Measurements from ENCODE around the gene RAPGEF4. TPM values are rescaled to one million over a fixed set of nuclear protein-coding genes. Genes with fewer than 3 reads are reported as not detected.

The RAPGEF4 gene
- total RNA-seq, 1 donor from 2014 or later, result 8.7 TPM

DNA sequence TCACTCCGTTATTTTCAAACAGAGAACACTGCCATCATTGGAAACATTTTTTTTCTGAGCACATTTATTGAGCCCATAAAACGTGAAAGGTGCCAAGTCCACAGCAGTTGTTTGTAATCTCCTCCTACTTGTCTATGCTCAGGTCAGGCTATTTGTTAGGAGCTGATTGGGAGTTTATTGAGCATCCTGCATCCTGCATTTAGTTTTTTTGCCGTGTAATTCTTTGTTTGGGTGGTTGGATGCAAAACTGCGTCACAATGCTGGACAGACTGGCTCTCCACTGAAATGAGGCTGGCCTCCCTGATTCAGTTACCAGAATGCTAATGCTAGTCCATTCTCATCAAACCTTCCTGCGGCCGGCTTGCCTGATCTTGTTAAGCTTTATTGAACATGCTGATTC, 71.4 kb downstream of the RAPGEF4 start:
- Mint-ChIP-seq H3K9me3 (ENCODE audit: unreplicated experiment) (peaks cover 9% of the 10 kb centered on the region), H3K36me3 (ENCODE audit: unreplicated experiment) (peaks cover 18% of the 10 kb centered on the region), H3K4me3 (ENCODE audit: unreplicated experiment) (peak overlapping the region; percentile 35), H3K27ac (ENCODE audit: unreplicated experiment) (peak overlapping the region; percentile 70), H3K4me1 (ENCODE audit: low read depth, unreplicated experiment) (peaks cover 4% of the 10 kb centered on the region), H3K27me3 (ENCODE audit: unreplicated experiment) (no peaks in the 10 kb centered on the region)
- TF ChIP-seq, protein P1, sequence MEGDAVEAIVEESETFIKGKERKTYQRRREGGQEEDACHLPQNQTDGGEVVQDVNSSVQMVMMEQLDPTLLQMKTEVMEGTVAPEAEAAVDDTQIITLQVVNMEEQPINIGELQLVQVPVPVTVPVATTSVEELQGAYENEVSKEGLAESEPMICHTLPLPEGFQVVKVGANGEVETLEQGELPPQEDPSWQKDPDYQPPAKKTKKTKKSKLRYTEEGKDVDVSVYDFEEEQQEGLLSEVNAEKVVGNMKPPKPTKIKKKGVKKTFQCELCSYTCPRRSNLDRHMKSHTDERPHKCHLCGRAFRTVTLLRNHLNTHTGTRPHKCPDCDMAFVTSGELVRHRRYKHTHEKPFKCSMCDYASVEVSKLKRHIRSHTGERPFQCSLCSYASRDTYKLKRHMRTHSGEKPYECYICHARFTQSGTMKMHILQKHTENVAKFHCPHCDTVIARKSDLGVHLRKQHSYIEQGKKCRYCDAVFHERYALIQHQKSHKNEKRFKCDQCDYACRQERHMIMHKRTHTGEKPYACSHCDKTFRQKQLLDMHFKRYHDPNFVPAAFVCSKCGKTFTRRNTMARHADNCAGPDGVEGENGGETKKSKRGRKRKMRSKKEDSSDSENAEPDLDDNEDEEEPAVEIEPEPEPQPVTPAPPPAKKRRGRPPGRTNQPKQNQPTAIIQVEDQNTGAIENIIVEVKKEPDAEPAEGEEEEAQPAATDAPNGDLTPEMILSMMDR (IDR thresholded peaks at IDR 0.05; ENCODE audit: partially characterized antibody, unreplicated experiment), result no peak
- no peak for DNase-seq

DNA sequence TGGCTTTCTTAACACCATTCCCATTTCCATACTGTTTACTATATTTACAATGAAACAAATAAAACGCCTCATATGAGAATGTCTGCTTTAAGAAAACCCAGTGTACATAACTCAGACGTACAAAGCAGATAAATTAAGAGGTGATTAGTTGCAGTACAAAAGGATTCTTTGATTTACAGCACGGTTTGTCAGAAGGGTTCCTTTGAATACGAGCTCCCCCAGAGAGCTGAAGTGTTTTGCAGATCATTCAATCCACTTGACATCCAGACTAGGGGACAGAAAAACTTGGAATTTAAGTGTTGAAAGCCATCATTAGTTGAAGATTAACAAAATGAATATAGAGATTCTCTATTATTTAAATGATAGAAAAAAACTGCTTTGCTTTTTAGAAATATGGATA, 72.5 kb downstream of the RAPGEF4 start:
- Mint-ChIP-seq H3K27me3 (ENCODE audit: unreplicated experiment) (no peaks in the 10 kb centered on the region), H3K4me3 (ENCODE audit: unreplicated experiment) (no peak overlapping the region), H3K36me3 (ENCODE audit: unreplicated experiment) (peaks cover 8% of the 10 kb centered on the region)

DNA sequence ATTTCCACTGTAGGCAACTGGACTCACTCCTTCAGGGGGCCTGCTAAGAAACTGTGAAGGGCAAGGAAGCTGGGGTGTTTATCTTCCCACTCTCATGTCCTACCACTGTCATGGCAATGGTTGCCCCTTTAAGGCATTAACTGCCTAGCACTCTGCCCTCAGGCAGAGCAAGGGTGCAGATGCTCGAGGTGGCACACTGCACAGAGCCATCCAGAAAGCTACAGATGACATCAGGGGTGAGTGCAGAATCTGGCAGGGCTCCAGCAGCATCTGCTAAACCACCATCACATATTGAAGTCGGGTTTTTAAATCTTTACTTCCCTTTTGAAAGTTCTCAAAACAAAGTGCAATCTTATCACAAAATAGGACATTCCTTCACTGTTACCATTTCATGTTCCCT, 75.4 kb downstream of the RAPGEF4 start:
- Mint-ChIP-seq H3K9me3 (ENCODE audit: unreplicated experiment) (peaks cover 2% of the 10 kb centered on the region), H3K27me3 (ENCODE audit: unreplicated experiment) (no peaks in the 10 kb centered on the region), H3K27ac (ENCODE audit: unreplicated experiment) (no peak overlapping the region), H3K4me3 (ENCODE audit: unreplicated experiment) (no peak overlapping the region), H3K36me3 (ENCODE audit: unreplicated experiment) (no peaks in the 10 kb centered on the region), H3K4me1 (ENCODE audit: low read depth, unreplicated experiment) (peaks cover 15% of the 10 kb centered on the region)
- DNase-seq, result no peak
- TF ChIP-seq, protein P1 (IDR thresholded peaks at IDR 0.05; ENCODE audit: partially characterized antibody, unreplicated experiment), result no peak

More for the DNA sequence above, 72.5 kb downstream of the RAPGEF4 start:
- H3K9me3 Mint-ChIP-seq (ENCODE audit: unreplicated experiment), result peaks cover 2% of the 10 kb centered on the region
- DNase-seq, result no peak
- TF ChIP-seq, protein P1 (IDR thresholded peaks at IDR 0.05; ENCODE audit: partially characterized antibody, unreplicated experiment), result no peak
- no peak overlapping the region for H3K27ac Mint-ChIP-seq (ENCODE audit: unreplicated experiment)
- peaks cover 4% of the 10 kb centered on the region for H3K4me1 Mint-ChIP-seq (ENCODE audit: low read depth, unreplicated experiment)

DNA sequence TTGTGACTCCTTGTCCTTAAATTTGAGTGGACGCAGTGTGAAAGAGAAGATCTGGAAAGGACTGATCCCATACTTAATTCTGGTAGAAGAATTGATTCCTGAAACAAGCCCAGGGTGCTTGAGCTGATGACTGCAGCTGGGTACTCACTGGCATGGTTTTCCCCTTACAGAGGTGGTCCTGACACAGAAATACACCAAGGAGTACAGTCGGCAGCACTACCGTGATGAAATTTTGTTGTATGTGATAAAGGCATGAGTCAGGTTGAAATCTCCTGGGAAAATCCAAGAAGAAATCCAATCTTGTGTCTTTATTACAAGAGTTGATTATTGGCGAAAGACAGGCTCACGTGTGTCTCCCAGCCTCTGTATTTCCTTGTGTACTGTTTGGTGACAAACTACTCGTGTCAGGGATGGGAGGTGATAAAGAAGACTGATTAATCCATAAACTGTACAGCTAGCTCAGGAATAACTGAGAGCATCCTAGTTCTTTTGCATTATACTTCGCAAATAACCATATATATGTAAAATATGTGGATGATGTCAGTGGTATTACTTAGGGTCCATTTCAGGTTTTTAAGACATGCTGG, 76.6 kb downstream of the RAPGEF4 start:
- Mint-ChIP-seq H3K4me3 (ENCODE audit: unreplicated experiment) (no peak overlapping the region), H3K4me1 (ENCODE audit: low read depth, unreplicated experiment) (peaks cover 10% of the 10 kb centered on the region), H3K36me3 (ENCODE audit: unreplicated experiment) (no peaks in the 10 kb centered on the region), H3K9me3 (ENCODE audit: unreplicated experiment) (no peaks in the 10 kb centered on the region), H3K27me3 (ENCODE audit: unreplicated experiment) (no peaks in the 10 kb centered on the region), H3K27ac (ENCODE audit: unreplicated experiment) (no peak overlapping the region)
- TF ChIP-seq, protein P1 (IDR thresholded peaks at IDR 0.05; ENCODE audit: partially characterized antibody, unreplicated experiment), result no peak
- DNase-seq, result no peak

DNA sequence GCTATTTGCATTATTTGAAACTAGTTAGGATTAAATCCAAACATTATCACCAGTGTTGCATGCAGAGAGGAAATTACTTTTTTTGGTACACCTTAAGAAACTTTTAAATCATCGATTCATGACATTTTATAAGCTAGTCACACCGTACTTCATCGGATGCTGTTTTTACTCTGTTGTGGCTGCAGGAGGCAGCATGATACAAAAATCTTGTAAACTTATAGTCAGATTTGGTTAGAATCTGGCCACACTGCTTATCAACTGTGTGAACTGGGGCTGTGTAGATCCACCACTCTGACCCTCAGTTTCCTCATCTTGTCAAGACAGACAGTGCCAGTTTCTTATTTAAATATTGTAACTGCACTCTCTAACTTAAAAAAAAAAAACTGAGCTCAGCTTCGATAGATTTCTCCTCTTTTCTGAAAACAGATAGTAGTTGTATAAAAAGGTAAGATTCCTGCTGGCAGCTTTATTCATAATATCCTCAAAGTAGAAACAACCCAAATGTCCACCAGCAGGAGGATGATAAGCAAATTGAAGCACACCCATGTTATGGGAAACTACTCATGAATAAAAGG, 77.8 kb downstream of the RAPGEF4 start:
- Mint-ChIP-seq H3K27ac (ENCODE audit: unreplicated experiment) (no peak overlapping the region), H3K4me1 (ENCODE audit: low read depth, unreplicated experiment) (peaks cover 10% of the 10 kb centered on the region), H3K36me3 (ENCODE audit: unreplicated experiment) (no peaks in the 10 kb centered on the region), H3K4me3 (ENCODE audit: unreplicated experiment) (no peak overlapping the region), H3K27me3 (ENCODE audit: unreplicated experiment) (no peaks in the 10 kb centered on the region), H3K9me3 (ENCODE audit: unreplicated experiment) (no peaks in the 10 kb centered on the region)
- TF ChIP-seq, protein P1 (IDR thresholded peaks at IDR 0.05; ENCODE audit: partially characterized antibody, unreplicated experiment), result no peak
- no peak for DNase-seq

All from glutamatergic neuron (in vitro differentiated cells).